Measurements from ENCODE around the gene PLGRKT.
"Not testable (repeated sequence)": the region's sequence is repeated elsewhere in the genome, so short reads cannot be mapped to it uniquely, and the experiment has no call there.

DNA sequence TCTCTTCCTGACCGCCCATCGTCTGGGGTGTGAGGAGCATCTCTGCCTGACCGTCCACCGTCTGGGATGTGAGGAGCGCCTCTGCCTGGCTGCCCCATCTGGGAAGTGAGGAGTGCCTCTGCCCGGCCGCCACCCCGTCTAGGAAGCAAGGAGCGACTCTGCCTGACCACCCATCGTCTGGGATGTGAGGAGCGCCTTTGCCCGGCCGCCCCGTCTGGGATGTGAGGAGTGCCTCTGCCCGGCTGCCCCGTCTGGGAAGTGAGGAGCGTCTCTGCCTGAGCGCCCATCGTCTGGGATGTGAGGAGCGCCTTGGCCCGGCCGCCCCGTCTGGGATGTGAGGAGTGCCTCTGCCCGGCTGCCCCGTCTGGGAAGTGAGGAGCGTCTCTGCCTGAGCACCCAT lies 4.4 kb downstream of the PLGRKT start:
- not testable (repeated sequence) for TF ChIP-seq ZNF274 (IDR thresholded peaks at IDR 0.05; ENCODE audit: low read depth, low read length); YY1 (IDR thresholded peaks at IDR 0.05; ENCODE audit: insufficient read depth, insufficient read length); SUZ12 (IDR thresholded peaks at IDR 0.05; ENCODE audit: extremely low read depth, insufficient read depth, insufficient read length)

Data from NT2/D1 (cell line).